Body of pancreas (tissue), 4 donors: Measurements from ENCODE around the gene PSME2. TPM values are rescaled to one million over a fixed set of nuclear protein-coding genes. Genes with fewer than 3 reads are reported as not detected.
A peak's percentile ranks its signal among the peaks of the same experiment; 100 is the strongest.

Experiments
- ATAC-seq: fragments of 150-250 bp; one replicate; pipeline ENCODE4 v1.9.1; 2016
- DNase-seq, 4 donors: peaks; one replicate each; pipeline ENCODE4 v3.0.0-alpha.2; 2019
- H3K27ac ChIP-seq, 4 donors: fragments of 200-600 bp; sonication (generic); 1 replicate in 3 of 4; 2 replicates in 1 of 4; pipeline versions ENCODE4 v1.5.1 to v1.6.1; 2016 to 2019; ENCODE audit warnings: mild to moderate bottlenecking in 1 of 4, mixed read lengths in 1 of 4, moderate library complexity in 1 of 4
- H3K27me3 ChIP-seq, 2 donors: fragments of 200-600 bp; sonication (generic); one replicate each; pipeline ENCODE4 v1.6.0; 2016; ENCODE audit warnings: mild to moderate bottlenecking in 1 of 2
- H3K36me3 ChIP-seq, 2 donors: fragments of 200-600 bp; sonication (generic); replicated peaks in 1 of 2; 2 replicates each; pipeline ENCODE4 v1.5.1; 2016; ENCODE audit warnings: low read depth in 2 of 2; ENCODE audit not compliant: insufficient read depth in 1 of 2
- H3K4me1 ChIP-seq: fragments of 200-600 bp; sonication (generic); one replicate; pipeline ENCODE4 v1.6.0; 2016
- H3K4me3 ChIP-seq, 2 donors: fragments of 200-600 bp; sonication (generic); 1 replicate in 1 of 2; 2 replicates in 1 of 2; pipeline ENCODE4 v1.5.1; 2016 to 2019
- H3K9me3 ChIP-seq, 3 donors: fragments of 200-600 bp; sonication (generic); 1 replicate in 2 of 3; 2 replicates in 1 of 3; pipeline ENCODE4 v1.5.1; 2016
- CTCF ChIP-seq, 7 experiments: fragments of 450-650 bp in 4 of 7; fragments of 200-600 bp in 3 of 7; sonication (generic) in 3 of 7; IDR thresholded peaks; one replicate each; pipeline ENCODE4 v1.5.1; 2016 to 2019; ENCODE audit warnings: antibody characterized with exemption in 7 of 7
- POLR2A ChIP-seq, 3 donors: fragments of 450-650 bp; IDR thresholded peaks; one replicate each; pipeline ENCODE4 v1.6.1; 2016; ENCODE audit warnings: antibody characterized with exemption in 3 of 3, mild to moderate bottlenecking in 2 of 3
- WGBS, 2 donors: methylation state at CpG; one replicate each; pipeline ENCODE4 v1.1.5; 2017; 5-methylcytosine and 5-hydroxymethylcytosine counted together
- intact Hi-C: fragments of 100-400 bp; cut with DNase I; formaldehyde crosslinking; loops from one replicate; pipeline ENCODE4 v1.15.1; 2023
- total RNA-seq, 2 donors: library from RNA; depleted of rRNA; stranded (reverse); fragments of >200 nt; gene quantifications; one replicate each; pipeline ENCODE4 v1.1.0, GENCODE V29; 2016

Gene PSME2
- total RNA-seq, 2 donors from 2014 or later = 29.3 to 30.4 TPM

DNA sequence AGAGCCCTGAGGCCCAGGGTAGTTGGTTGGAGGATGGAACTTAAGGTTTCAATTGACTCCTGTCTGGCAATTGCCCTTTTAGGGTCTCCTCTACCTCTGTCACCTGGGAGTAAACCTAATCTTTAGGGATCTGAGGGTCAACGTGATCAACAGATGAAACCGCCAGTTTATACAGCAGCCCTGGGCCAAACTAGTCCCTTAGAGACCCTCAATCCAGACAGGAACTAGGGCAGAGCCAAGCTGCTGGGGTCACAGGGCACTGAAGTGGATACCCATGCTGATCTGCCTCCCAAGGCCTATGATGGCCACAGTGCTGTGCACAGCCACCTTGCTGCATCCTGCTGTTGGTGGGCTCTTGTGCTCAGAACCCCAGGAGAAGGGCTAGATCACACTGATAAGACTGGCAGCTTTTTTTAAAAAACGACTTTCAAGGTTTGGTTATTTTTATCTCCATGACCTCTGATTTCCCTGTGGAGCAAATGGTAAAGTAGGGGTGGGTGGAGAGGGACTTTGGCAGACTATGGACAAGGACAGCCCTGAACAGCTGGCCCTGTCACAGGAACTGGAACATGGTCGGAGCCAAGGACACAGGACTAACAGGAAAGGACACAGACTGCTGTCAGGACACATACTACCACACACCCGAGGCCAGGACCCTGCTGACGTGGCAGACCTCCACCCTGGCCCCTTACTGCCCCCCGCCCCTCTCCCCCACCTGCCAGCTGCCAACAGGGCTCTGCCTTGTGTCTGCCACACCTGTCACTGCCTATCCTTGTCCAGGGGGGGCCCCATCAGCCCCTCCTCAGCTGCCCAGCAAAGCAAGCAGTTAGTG, 15.5 kb downstream of the PSME2 start:
- intact Hi-C loops = no loop called here
- H3K4me1 ChIP-seq = peaks cover 37% of the 10 kb centered on the region
- TF ChIP-seq CTCF (IDR thresholded peaks at IDR 0.05) = no peak
- TF ChIP-seq POLR2A (IDR thresholded peaks at IDR 0.05) = peak in 2 of 3 donors; percentile 40 to 59
- H3K9me3 ChIP-seq = no peaks in the 10 kb centered on the region
- H3K4me3 ChIP-seq = no peak overlapping the region
- H3K27me3 ChIP-seq = no peaks in the 10 kb centered on the region
- WGBS, 2 donors = 6 to 25% methylated on average over 5 to 7 of the region's 7 CpGs
- no peaks in the 10 kb centered on the region for H3K36me3 ChIP-seq
- DNase-seq (peak; percentile 78 to 93 (median 90)), ATAC-seq (peak; percentile 57)
- H3K27ac ChIP-seq = peak overlapping the region; percentile 85 to 96 (median 92)

DNA sequence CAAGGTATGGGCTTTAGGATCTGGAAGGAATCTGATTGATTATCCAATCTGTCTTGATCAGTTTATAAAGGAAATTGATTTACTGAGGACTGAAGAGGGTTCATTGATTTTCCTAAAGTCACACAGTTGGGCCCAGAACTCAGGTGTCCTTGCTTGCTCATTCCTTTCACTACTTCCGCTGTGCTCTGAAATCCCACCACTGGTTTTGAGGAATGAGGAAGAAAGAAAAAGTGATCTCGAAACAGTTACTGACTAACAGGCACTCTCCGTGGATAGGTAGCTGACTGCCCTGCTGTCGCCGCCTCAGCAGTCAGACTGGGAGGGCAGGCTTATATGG, 16.1 kb downstream of the PSME2 start, which contains the start of gene FITM1:
FITM1 (plus strand) TSS at position 280 of the 337 bp plus-strand sequence. CDS start 905 bp downstream, outside the sequence.
- Histone ChIP-seq H3K4me1 (peaks cover 35% of the 10 kb centered on the region), H3K27me3 (no peaks in the 10 kb centered on the region), H3K9me3 (no peaks in the 10 kb centered on the region), H3K4me3 (no peak within 1 kb of the TSS), H3K36me3 (no peaks in the 10 kb centered on the region), H3K27ac (peak within 1 kb of the TSS; percentile 85 to 96 (median 92))
- 59 to 92% methylated on average over 5 of the region's 5 CpGs for WGBS, 2 donors
- intact Hi-C loops = no loop called here
- TF ChIP-seq POLR2A (IDR thresholded peaks at IDR 0.05) (no peak), CTCF (IDR thresholded peaks at IDR 0.05) (no peak)
- ATAC-seq = no peak
- no peak for DNase-seq

- H3K4me3 ChIP-seq = no peak overlapping the region
- DNase-seq (no peak), ATAC-seq (no peak)
- TF ChIP-seq CTCF (IDR thresholded peaks at IDR 0.05) (no peak), POLR2A (IDR thresholded peaks at IDR 0.05) (no peak)
- intact Hi-C loops = no loop called here
- no peaks in the 10 kb centered on the region for H3K9me3 ChIP-seq
- H3K27ac ChIP-seq = peak overlapping the region in 1 of 4 donors; percentile 93
- H3K4me1 ChIP-seq = peaks cover 31% of the 10 kb centered on the region
- 88 to 91% methylated on average over 8 of the region's 8 CpGs for WGBS, 2 donors
- no peaks in the 10 kb centered on the region for H3K27me3 ChIP-seq
- H3K36me3 ChIP-seq = no peaks in the 10 kb centered on the region
Measured at GRCh38 chr14:24129410-24129998, 16.9 kb downstream of the PSME2 start.

- DNase-seq (no peak), ATAC-seq (no peak)
- Histone ChIP-seq H3K27me3 (no peaks in the 10 kb centered on the region), H3K4me1 (peaks cover 26% of the 10 kb centered on the region), H3K9me3 (no peaks in the 10 kb centered on the region), H3K27ac (no peak overlapping the region), H3K36me3 (peaks cover 0 to 11% of the 10 kb centered on the region in 2 donors), H3K4me3 (no peak overlapping the region)
- intact Hi-C loops = no loop called here
- no peak for TF ChIP-seq POLR2A (IDR thresholded peaks at IDR 0.05)
- TF ChIP-seq CTCF (IDR thresholded peaks at IDR 0.05) = no peak
- 92 to 96% methylated on average over 2 of the region's 2 CpGs for WGBS, 2 donors
Measured at GRCh38 chr14:24127673-24128072, 18.7 kb downstream of the PSME2 start.
